A673 (cell line): Measurements from ENCODE around the gene SORCS3.

ENCODE experiments used
- EZH2 ChIP-seq: fragments of 200-600 bp; sonication (generic); IDR thresholded peaks from 2 replicates; pipeline ENCODE4 v1.6.1; 2017; ENCODE audit warnings: borderline replicate concordance, low read depth, mild to moderate bottlenecking, mixed read lengths, antibody characterized with exemption, low read length; ENCODE audit not compliant: poor library complexity, severe bottlenecking
- TF ChIP-seq, protein P1 (sequence below): fragments of 300-800, 200-600 bp; sonication (generic); conservative IDR thresholded peaks from 2 replicates; pipeline ENCODE4 v1.5.1; 2017; ENCODE audit warnings: low read depth, mild to moderate bottlenecking, antibody characterized with exemption, low read length, moderate library complexity, mixed read lengths

DNA sequence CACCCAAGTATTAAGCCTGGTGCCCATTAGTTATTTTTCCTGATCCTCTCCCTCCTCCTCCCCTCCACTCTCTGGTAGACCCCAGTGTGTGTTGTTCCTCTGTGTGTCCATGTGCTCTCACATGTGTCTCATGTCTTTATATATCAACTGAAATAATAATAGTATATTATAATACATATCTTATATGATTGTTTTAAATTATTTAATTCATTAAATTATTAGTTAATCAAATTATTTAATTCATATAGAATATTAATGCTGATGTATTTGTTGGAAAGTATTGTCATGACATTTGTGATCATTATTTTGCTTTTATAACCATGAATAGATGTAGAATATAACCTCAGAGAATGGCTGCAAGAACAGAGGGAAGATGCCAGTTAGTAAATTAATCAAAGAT is 647.5 kb downstream of the SORCS3 start:
- TF ChIP-seq, protein P1, sequence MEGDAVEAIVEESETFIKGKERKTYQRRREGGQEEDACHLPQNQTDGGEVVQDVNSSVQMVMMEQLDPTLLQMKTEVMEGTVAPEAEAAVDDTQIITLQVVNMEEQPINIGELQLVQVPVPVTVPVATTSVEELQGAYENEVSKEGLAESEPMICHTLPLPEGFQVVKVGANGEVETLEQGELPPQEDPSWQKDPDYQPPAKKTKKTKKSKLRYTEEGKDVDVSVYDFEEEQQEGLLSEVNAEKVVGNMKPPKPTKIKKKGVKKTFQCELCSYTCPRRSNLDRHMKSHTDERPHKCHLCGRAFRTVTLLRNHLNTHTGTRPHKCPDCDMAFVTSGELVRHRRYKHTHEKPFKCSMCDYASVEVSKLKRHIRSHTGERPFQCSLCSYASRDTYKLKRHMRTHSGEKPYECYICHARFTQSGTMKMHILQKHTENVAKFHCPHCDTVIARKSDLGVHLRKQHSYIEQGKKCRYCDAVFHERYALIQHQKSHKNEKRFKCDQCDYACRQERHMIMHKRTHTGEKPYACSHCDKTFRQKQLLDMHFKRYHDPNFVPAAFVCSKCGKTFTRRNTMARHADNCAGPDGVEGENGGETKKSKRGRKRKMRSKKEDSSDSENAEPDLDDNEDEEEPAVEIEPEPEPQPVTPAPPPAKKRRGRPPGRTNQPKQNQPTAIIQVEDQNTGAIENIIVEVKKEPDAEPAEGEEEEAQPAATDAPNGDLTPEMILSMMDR, result no peak
- no peak for TF ChIP-seq EZH2
